Left forelimb (tissue), 1 donor: ENCODE data around the gene BET1L.

Experiments used
- DNase-seq: peaks from one replicate; pipeline ENCODE4 v3.0.0-alpha.2; 2018; ENCODE audit warnings: low spot score

BET1L gene

DNA sequence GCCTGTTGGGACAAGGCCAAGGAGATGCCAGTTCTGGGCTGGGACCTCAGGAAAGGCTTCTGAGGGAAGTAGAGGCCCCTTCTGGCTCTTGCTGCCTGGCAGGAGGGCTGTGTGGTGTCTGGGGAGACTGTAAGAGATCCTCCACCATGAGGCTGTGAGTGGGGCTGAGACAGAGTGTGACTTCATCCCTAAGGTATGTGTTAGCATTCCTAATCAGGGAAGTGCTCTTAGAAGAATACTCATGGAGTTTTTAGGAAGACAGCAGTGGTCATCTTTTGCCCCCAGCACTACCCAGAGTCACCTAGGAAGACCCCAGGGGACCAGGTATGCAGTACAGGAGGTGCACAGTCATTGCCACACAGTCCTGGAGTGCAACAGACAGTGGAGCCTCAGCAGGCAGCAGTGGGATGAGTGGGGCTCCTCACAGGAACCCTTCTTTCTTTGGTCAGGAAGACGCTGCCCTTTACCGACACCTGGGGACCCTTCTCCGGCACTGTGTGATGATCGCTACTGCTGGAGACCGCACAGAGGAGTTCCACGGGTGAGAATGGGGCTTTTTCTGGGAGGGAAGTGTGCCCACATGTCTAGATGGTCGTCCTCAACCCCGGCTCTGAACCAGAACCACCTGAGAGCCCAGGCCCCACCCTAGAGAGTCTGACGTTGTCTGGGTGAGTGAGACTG, 3.1 kb upstream of the BET1L start:
- DNase-seq, result no peak

GRCh38 chr11:209275-210121, 2.3 kb upstream of the BET1L start:
- no peak for DNase-seq

DNA sequence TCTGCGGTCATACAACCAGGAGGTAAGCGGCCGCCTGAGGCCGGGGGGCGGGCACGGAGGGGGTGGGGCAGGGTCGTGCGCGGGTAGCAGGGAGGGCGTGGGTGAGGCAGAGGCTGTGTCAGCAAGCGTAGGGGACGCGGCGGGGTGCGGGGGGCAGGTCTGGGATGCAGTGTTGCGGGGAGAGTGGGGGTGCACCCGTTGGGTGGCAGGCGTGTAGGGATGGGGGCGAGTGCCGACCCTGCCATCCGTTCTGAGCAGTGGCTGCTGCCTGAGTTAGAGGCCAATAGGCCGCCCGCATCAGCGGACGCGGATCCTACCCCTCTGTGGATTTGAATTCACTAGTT, 1.7 kb upstream of the BET1L start:
- DNase-seq, result no peak

DNA sequence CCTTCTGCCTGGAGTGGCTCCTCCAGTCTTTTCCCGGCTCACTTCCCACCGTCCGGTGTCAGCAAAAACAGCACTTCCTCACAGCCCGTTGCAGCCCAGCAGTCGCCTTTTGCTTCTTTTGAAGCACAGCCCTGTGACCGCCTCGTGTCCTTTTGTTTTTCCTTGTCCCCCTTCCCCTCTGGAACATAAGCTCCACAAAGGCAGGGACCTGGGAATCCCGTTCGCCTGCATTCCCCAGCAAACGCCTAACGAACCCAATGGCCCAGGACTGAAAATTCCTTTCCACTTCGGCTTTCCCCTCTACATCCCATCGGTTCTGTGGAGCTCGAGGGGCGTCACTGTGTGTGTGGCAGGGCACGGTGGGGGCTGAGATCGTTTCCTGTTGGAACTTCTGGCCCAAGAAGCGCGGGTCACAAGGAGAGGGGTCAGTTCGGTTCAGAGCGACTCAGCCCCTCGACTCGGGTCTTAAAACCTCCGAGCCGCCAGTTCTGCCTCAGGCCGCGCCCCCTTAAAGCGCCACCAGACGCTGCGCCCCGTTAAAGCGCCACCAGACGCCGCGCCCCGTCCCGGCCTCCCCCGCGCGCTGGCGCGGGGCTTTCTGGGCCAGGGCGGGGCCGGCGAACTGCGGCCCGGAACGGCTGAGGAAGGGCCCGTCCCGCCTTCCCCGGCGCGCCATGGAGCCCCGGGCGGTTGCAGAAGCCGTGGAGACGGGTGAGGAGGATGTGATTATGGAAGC, 1.1 kb upstream of the BET1L start:
- peak; percentile 85 for DNase-seq

- no peak for DNase-seq
These were observed 623 bp upstream of the BET1L start for GRCh38 chr11:207863-208180.

DNA sequence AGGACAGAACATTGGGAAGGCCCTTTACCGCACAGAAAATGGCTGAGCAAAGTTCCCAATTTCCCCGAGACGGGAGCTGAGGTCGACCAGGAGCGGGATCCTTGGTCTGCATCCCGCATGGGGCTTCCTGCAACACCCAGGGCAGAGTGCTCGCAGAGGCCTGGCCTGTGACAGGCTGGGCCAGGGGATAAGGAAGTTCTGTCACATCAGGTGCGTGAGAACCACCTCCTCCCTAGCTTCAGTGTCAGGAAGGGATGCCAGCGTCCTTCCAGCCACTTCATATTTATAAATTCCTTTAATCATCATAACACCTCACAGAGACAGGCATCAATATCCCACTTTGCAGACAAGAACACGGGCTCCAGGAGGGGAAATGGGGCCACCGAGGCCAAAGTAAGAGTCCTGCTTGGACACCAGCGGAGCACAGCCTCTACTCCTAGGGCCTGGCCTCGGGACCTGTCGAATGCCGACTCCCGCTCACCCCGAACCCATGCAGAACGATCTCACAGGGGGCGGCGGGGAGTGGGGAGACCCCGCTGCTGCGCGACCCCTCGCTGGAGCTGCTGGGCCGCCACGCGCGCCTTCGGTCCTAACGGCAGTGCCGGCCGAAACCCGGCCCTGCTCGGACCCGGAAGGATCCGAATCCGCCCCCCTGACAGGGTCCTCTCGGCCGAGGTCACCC, 532 bp downstream of the BET1L start:
- no peak for DNase-seq

DNA sequence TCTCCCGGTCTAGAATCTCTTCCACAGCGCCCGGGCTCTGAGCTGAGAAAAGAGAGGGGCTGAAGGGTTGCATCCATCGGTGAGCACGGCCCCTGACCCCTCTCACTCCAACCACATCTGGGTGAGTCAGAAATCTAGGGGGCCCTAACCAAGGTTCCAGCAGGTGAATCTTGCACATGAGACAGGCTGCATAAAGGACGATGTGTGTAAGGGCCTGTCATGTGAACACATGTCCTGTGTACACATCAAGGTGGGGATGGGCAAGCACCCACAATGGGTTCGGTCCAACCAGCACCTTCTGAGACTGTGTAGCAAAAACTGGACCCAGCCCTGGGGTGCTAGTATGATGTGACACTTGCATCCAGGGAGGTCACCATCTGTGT, 1.2 kb downstream of the BET1L start:
- DNase-seq, result no peak

DNA sequence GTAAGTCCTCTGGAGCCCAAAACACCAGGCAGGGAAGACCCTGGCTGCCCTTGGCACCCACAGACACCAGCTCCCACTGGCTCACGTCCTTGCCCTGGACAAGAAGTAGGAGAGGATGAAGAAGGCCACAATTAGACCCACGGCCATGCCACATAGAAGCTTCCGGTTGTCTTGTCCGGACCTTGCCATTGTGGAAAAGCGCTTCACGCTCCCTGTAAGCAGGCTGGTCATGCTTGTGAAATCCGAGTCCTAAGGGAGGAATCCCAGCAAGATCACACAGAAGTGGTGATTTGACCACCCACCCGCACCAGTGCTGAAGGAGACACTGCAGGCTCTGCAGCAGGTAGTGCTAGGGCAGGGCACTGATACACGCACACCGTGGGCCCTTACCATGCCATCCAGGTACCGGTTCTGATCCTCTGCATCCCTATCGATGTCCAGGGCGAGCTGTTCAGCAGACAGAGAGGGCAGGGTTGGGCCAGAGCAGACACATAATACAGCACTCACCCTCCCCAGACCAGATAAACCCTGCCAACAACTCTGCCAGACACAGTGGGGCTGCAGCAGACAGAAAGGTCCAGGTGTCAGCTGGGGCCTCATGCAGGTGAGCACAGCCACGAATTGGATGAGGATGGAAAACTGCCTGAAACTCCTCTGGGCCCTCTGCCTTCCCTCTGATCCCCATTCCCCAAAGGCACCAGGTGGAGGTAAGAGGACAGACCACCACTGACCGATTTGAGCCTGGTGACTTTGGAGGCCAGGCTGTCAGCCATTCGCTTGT, 1.8 kb downstream of the BET1L start:
- no peak for DNase-seq

DNA sequence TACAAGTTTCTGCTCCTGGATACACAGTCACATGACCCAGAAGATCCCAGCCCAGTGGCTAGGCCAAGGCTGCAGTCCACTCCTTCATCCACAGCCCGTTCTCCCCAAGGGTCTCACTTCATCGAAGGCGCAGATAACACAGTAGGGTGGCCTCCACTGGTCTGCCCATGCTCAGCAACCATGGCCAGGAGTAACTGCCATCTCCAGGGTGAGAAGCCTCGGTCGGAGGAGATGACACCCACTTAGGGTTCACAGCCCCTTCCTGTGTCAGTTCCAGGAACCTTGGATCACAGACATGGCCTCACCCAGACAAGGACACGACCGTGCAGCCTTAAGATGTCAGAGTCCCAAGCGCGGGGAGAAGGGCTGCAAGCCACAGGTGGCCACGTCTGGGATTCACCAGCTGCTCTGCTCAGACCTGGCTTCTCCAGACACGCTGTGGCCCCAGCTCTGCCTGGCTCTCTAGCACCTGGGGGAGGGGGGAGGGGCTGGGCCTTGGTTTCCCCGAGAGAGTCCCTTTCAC, 2.6 kb downstream of the BET1L start:
- DNase-seq, result peak; percentile 15

DNA sequence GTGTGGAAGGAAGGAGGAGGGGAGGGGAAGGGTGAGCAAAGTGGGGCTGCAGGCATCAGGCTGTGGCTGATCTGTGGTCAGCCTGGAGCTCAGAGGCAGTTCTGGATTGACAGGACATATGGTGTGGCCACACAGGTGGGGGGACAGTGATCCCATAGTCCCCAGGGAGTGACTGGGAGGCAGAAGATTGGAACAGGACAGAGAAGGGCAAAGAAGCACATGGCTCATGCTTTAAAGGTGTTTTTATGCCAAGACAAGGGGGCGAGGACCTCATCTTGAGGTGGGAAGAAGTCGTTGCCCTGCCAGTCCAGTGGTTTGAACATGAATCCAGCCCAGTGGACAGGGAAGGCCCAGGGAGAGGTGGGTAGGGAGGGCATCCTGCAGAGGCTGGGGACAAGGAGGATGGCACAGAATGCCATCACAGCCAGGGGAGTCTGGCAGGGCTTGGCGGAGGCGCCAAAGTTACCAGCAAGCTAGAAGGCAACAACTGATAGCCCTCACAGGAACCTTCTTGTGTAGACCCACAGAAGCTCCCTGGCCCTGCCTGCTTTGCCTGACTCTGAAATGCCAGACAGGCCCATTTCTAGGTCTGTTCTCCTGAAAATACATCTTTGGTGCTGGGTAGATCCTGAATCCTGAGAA, 3.1 kb downstream of the BET1L start:
- DNase-seq, result no peak

DNA sequence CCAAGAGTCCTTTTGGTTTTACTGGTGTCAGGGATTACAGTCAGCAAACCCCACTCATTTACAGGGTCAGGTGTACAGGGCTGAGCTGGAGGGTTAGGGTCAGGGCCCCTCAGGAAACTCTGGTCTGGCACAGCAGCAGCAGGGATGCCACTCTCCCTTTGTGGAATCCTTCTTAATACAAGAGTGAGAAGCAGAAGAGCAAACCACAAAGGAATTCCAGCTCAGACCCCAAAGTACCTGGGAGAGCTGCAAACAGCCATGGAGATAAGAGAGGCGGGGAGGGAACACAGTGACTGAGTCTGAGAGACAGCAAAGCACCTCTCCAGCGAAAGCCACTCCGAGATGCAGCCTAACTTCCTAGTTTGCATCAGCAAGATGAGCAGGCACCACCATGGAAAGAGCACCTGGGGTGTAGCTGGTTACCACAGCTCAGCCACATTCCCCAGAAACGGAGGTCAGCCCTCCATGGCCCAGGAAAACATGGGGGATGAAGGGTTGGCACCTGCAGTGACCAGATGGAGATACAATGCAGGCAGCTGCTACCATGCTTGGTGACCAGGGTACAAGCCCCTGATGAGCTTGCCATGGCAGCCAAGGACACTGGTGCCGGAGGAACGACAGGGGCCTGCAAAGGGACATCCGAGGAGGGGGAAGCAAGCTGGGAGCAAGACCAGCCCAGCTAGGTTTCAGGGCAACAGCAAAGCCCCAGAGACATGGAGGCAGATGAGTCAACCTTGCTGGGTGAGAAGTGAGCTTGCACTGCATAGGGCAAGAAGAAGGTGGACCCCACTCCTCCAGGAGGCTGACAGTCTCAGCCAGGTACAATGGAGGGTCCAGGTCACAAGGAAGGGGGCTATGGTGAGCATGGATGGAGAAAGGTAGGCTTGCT, 3.9 kb downstream of the BET1L start:
- DNase-seq, result no peak

DNA sequence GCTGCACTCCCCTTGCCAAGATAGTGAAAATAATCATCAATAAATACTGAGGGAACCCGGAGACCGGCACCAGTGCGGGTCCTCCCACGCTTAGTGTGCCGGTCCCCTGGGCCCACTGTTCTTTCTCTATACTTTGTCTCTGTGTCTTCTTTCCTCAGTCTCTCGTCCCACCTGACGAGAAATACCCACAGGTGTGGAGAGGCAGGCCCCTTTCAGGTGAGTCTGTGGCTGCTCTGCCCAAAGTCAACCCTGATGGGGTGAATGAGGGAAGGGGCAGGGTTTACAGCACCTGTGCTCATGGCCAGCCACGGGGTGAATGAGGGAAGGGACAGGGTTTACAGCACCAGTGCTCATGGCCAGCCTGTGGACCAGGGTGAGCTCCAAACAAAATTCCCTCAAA, 4.7 kb downstream of the BET1L start:
- peak; percentile 6 for DNase-seq

- no peak for DNase-seq
These were observed 5.2 kb downstream of the BET1L start for GRCh38 chr11:201966-202365.

- no peak for DNase-seq
These were observed 6.8 kb downstream of the BET1L start for GRCh38 chr11:200224-201003.

DNA sequence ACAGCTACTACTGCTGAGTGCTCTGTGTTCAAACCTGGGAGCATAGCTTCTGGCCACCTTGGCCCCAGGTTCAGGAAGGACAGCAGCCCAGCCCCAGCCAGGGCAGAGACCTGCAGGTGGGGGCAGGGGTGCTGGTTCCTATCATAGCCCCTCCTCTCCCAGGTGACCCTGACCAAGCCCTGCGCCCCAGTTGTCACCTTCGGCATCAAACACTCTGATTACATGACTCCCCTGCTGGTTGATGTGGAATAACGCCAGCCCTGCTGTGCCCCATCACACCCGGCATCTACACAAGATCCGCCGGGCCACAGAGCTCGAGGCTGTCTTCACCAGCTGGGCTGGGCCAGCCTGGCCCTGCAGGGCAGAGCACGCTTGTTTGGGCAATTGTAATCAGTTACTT, 7.4 kb downstream of the BET1L start:
- no peak for DNase-seq

DNA sequence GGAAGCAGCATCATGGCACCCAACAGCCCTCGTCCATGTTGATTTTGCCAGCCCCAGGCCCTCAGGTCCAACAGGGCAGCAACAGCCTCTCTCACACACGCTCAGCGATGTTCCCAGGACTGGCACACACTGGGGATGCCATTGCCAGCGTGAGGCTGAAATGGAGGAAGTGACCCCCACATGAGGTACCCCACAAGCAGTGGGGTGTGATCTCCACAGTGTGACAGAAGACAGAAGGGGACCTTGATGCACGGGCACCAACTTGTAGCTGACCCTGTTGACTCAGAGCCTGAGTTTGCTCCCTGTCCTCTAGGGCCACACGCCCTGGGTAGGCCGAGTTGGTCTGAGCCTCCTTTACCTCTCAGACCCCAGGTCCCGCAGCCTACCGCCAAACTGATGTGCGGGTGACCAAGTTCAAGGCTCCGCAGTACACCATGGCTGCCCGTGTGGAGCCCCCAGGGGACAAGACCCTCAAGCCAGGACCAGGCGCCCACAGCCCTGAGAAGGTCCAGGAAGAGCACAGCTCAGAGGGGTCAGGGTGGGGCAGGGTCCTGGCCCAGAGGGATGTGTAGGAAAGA, 8.1 kb downstream of the BET1L start:
- no peak for DNase-seq

GRCh38 chr11:198236-198806, 8.9 kb downstream of the BET1L start:
- DNase-seq, result no peak

DNA sequence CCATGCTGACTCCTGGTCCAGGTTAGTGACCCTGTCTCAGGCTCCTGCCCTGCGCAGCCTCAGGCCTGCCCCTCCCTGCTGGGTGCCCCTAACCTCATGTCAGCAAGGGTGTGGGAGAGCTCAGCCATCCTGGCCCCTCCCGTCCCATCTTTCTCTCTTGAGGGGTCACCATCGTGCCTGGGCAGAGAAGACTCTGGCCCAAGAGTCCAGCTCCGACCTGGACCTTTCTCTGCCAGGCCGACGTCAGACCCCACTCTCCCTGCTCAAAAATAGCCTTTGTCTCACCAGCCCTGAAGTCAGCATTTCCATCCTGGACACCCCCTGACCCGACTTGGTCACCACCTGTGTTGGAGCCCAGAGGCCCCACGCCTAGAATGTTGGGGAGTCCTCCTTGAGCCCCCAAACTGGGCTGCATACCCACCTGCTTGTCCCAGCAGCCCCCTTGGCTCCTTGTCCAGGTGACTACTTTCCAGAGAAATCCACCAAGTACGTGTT, 9.4 kb downstream of the BET1L start:
- DNase-seq, result no peak
